ENCODE results near the gene IL36RN.
A peak's percentile ranks its signal among the peaks of the same experiment; 100 is the strongest.

IL36RN gene

GRCh38 chr2:113058998-113059960, at the start of gene IL36RN:
TSS of gene IL36RN (plus strand) at chr2:113059198. CDS start at chr2:113059439, 241 bp downstream.
- DNase-seq (ENCODE audit: low spot score) (no peak), FAIRE-seq (no peak)

- FAIRE-seq = no peak
- no peak for DNase-seq (ENCODE audit: low spot score)
Observed at GRCh38 chr2:113009622-113010021, 49.4 kb upstream of the IL36RN start.

- FAIRE-seq = no peak
Observed at GRCh38 chr2:113010088-113010487, 48.9 kb upstream of the IL36RN start.

GRCh38 chr2:113011108-113011507, 47.9 kb upstream of the IL36RN start:
- FAIRE-seq = no peak
- DNase-seq (ENCODE audit: low spot score) = no peak

More at GRCh38 chr2:113010088-113010487, 48.9 kb upstream of the IL36RN start:
- DNase-seq (ENCODE audit: low spot score) = no peak

GRCh38 chr2:113012436-113013335, 46.3 kb upstream of the IL36RN start:
- peak; percentile 13 for FAIRE-seq
- no peak for DNase-seq (ENCODE audit: low spot score)

GRCh38 chr2:113013336-113013661, 45.7 kb upstream of the IL36RN start:
- no peak for FAIRE-seq
- DNase-seq (ENCODE audit: low spot score) = no peak

- DNase-seq (ENCODE audit: low spot score) (no peak), FAIRE-seq (no peak)
Observed at GRCh38 chr2:113014067-113014466, 44.9 kb upstream of the IL36RN start.

- no peak for DNase-seq (ENCODE audit: low spot score)
- FAIRE-seq = no peak
Observed at GRCh38 chr2:113015042-113015441, 44.0 kb upstream of the IL36RN start.

- DNase-seq (ENCODE audit: low spot score) (no peak), FAIRE-seq (no peak)
Observed at GRCh38 chr2:113015655-113016054, 43.3 kb upstream of the IL36RN start.

GRCh38 chr2:113018509-113018908, 40.5 kb upstream of the IL36RN start:
- no peak for FAIRE-seq

GRCh38 chr2:113021312-113021711, 37.7 kb upstream of the IL36RN start:
- FAIRE-seq = no peak

More at GRCh38 chr2:113018509-113018908, 40.5 kb upstream of the IL36RN start:
- DNase-seq (ENCODE audit: low spot score) = no peak

GRCh38 chr2:113024764-113025163, 34.2 kb upstream of the IL36RN start:
- FAIRE-seq (no peak), DNase-seq (ENCODE audit: low spot score) (no peak)

More at GRCh38 chr2:113021312-113021711, 37.7 kb upstream of the IL36RN start:
- no peak for DNase-seq (ENCODE audit: low spot score)

GRCh38 chr2:113025737-113026136, 33.3 kb upstream of the IL36RN start:
- DNase-seq (ENCODE audit: low spot score) (no peak), FAIRE-seq (no peak)

GRCh38 chr2:113027691-113028090, 31.3 kb upstream of the IL36RN start:
- no peak for DNase-seq (ENCODE audit: low spot score)
- no peak for FAIRE-seq

- FAIRE-seq (no peak), DNase-seq (ENCODE audit: low spot score) (no peak)
Observed at GRCh38 chr2:113028112-113028511, 30.9 kb upstream of the IL36RN start.

- DNase-seq (ENCODE audit: low spot score) (no peak), FAIRE-seq (no peak)
Observed at GRCh38 chr2:113032737-113033136, 26.3 kb upstream of the IL36RN start.

GRCh38 chr2:113034016-113034415, 25.0 kb upstream of the IL36RN start:
- DNase-seq (ENCODE audit: low spot score) = no peak
- FAIRE-seq = no peak

GRCh38 chr2:113036763-113037162, 22.2 kb upstream of the IL36RN start:
- DNase-seq (ENCODE audit: low spot score) = no peak

GRCh38 chr2:113038291-113038690, 20.7 kb upstream of the IL36RN start:
- FAIRE-seq (no peak), DNase-seq (ENCODE audit: low spot score) (no peak)

More at GRCh38 chr2:113036763-113037162, 22.2 kb upstream of the IL36RN start:
- FAIRE-seq = no peak

- DNase-seq (ENCODE audit: low spot score) (no peak), FAIRE-seq (no peak)
Observed at GRCh38 chr2:113039158-113039557, 19.8 kb upstream of the IL36RN start.

GRCh38 chr2:113039719-113040118, 19.3 kb upstream of the IL36RN start:
- FAIRE-seq (no peak), DNase-seq (ENCODE audit: low spot score) (no peak)

- no peak for DNase-seq (ENCODE audit: low spot score)
- FAIRE-seq = peak; percentile 20
Observed at GRCh38 chr2:113041871-113042270, 17.1 kb upstream of the IL36RN start.
